SH-SY5Y (cell line): ENCODE results near the gene INSM1.

Experiments used
- GATA2 ChIP-seq: IDR thresholded peaks from 2 replicates; pipeline ENCODE4 v1.6.1; 2011; ENCODE audit warnings: mild to moderate bottlenecking, low read depth, low read length
- GATA3 ChIP-seq: IDR thresholded peaks from 2 replicates; pipeline ENCODE4 v1.6.1; 2011; ENCODE audit warnings: low read depth, mild to moderate bottlenecking, low read length, moderate library complexity

DNA sequence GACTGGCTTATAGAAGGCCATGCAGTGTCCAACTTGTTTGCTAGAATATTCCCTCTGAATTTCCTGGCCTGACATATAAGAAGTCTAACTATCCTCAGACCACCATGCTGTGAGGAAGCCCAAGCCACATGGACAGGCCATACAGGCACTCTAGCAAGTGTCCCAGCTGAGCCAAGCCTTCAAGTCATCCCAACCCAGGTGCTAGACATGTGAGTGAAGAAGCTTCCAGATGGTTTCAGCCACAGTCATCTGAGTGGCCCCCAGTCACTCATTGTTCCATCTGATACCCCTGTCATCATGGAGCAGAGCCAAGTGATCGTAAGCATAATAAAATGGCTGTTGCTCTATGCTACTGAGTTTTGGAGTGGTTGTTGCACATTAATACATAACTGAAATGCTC, 46.0 kb upstream of the INSM1 start:
- TF ChIP-seq GATA3 (no peak), GATA2 (no peak)
